GM12878 (cell line): Measurements from ENCODE around the gene MOK. TPM values are rescaled to one million over a fixed set of nuclear protein-coding genes. Genes with fewer than 3 reads are reported as not detected.

Source experiments
- ATAC-seq: fragments of 200-7000 bp; cut with Tn5 transposase; 3 replicates; pipeline ENCODE4 v1.9.1; 2020; ENCODE audit warnings: mild to moderate bottlenecking, moderate library complexity
- BruUV-seq: library from RNA; stranded (reverse); fragments of 400-500 nt; replicated peaks from 2 replicates; lab custom pipeline; 2021; lab: Mats Ljungman, UMichigan
- CTCF ChIA-PET: fragments of 300-600 bp; sonication (Branson Sonifier 250); formaldehyde crosslinking; extraction: SDS; loops from one replicate; lab custom pipeline; 2021; ENCODE audit warnings: inconsistent platforms; lab: Yijun Ruan, JAX
- POLR2A ChIA-PET: fragments of 350-600 bp; formaldehyde crosslinking; extraction: SDS; loops from one replicate; lab custom pipeline; 2021; ENCODE audit warnings: inconsistent platforms; lab: Charles Lee
- RAD21 ChIA-PET: fragments of 300-600 bp; sonication (Branson Sonifier 250); formaldehyde crosslinking; loops from one replicate; lab custom pipeline; 2023; ENCODE audit warnings: antibody characterized with exemption; ENCODE audit not compliant: unreplicated experiment; lab: Charles Lee
- SMC1A ChIA-PET: fragments of 300-600 bp; sonication (Branson Sonifier 250); formaldehyde crosslinking; loops from one replicate; lab custom pipeline; 2023; ENCODE audit not compliant: unreplicated experiment, uncharacterized antibody; lab: Charles Lee
- DNase-seq: peaks from one replicate; pipeline ENCODE4 v3.0.0-alpha.2; 2011; ENCODE audit warnings: low read depth, low spot score
- FAIRE-seq: peaks from 3 replicates; lab custom pipeline; 2011; peaks lifted over from hg19 to GRCh38; lab: Jason Lieb, UNC
- H2AFZ ChIP-seq: 2 replicates; pipeline ENCODE4 v1.6.0; 2011; ENCODE audit warnings: low read depth, low read length, control low read depth; ENCODE audit not compliant: control insufficient read depth
- H3K27ac ChIP-seq: 2 replicates; pipeline ENCODE4 v1.5.1; 2011; ENCODE audit warnings: control low read depth; ENCODE audit not compliant: control insufficient read depth, insufficient read depth
- H3K27me3 ChIP-seq, 2 experiments: replicated peaks in 1 of 2; 2 replicates each; pipeline versions ENCODE4 v1.6.0 to v1.6.1; 2011; ENCODE audit warnings: low read length in 1 of 2; ENCODE audit not compliant: control insufficient read depth in 2 of 2, insufficient read depth in 2 of 2
- H3K36me3 ChIP-seq, 2 experiments: 2 replicates each; pipeline ENCODE4 v1.5.1; 2011; ENCODE audit warnings: low read length in 1 of 2; ENCODE audit not compliant: control insufficient read depth in 2 of 2, insufficient read depth in 2 of 2
- H3K4me1 ChIP-seq: 2 replicates; pipeline ENCODE4 v1.6.1; 2011; ENCODE audit warnings: mild to moderate bottlenecking, low read length, moderate library complexity, mixed read lengths; ENCODE audit not compliant: control insufficient read depth, insufficient read depth
- H3K4me2 ChIP-seq: 2 replicates; pipeline ENCODE4 v1.6.0; 2011; ENCODE audit warnings: control low read depth; ENCODE audit not compliant: control insufficient read depth, insufficient read depth
- H3K4me3 ChIP-seq: fragments of 200-600 bp; sonication (generic); 2 replicates; pipeline ENCODE4 v1.5.1; 2016
- H3K79me2 ChIP-seq: 2 replicates; pipeline ENCODE4 v1.6.0; 2011; ENCODE audit warnings: low read length; ENCODE audit not compliant: control insufficient read depth, insufficient read depth
- H3K9ac ChIP-seq: 2 replicates; pipeline ENCODE4 v1.8.0; 2011; ENCODE audit warnings: low read length, control low read depth, mixed read lengths; ENCODE audit not compliant: control insufficient read depth, insufficient read depth
- H3K9me3 ChIP-seq: replicated peaks from 3 replicates; pipeline ENCODE4 v1.5.1; 2011; ENCODE audit warnings: mild to moderate bottlenecking, low read length; ENCODE audit not compliant: control insufficient read depth, insufficient read depth
- H4K20me1 ChIP-seq: 2 replicates; pipeline ENCODE4 v1.6.0; 2011; ENCODE audit not compliant: control insufficient read depth, insufficient read depth
- GABPA ChIP-seq: IDR thresholded peaks from 2 replicates; pipeline ENCODE4 v1.6.1; 2014; ENCODE audit warnings: antibody characterized with exemption, low read depth, mild to moderate bottlenecking, inconsistent platforms
- LARP7 ChIP-seq: fragments of 450-650 bp; IDR thresholded peaks from 2 replicates; pipeline ENCODE4 v1.6.1; 2017; ENCODE audit warnings: mild to moderate bottlenecking
- NBN ChIP-seq: fragments of 450-650 bp; IDR thresholded peaks from 2 replicates; pipeline ENCODE4 v1.6.1; 2016
- NFYA ChIP-seq: IDR thresholded peaks from 2 replicates; pipeline ENCODE4 v1.6.1; 2011; ENCODE audit warnings: low read depth, mild to moderate bottlenecking, low read length, improper control_type of control experiment, borderline replicate concordance
- RAD51 ChIP-seq: fragments of 450-650 bp; IDR thresholded peaks from 2 replicates; pipeline ENCODE4 v1.6.1; 2016; ENCODE audit warnings: moderate library complexity, mild to moderate bottlenecking, inconsistent platforms
- TBL1XR1 ChIP-seq: IDR thresholded peaks from 2 replicates; pipeline ENCODE4 v1.6.1; 2012; ENCODE audit warnings: low read depth, low read length, improper control_type of control experiment
- WGBS: methylation state at CpG from one replicate; pipeline ENCODE4 v1.1.6; 2016; ENCODE audit warnings: low lambda C conversion rate; ENCODE audit not compliant: insufficient replicate concordance, insufficient coverage; ENCODE audit errors: missing lambda C conversion rate; 5-methylcytosine and 5-hydroxymethylcytosine counted together
- in situ Hi-C: fragments of 300-500 bp; cut with MboI; formaldehyde crosslinking; loops from 9 replicates; pipeline ENCODE4 v1.14.3; 2018; ENCODE audit warnings: mixed read lengths
- intact Hi-C: fragments of 100-400 bp; cut with micrococcal nuclease; formaldehyde crosslinking; loops from one replicate; pipeline ENCODE4 v1.14.2; 2022; ENCODE audit not compliant: unreplicated experiment
- polyA plus RNA-seq, 11 experiments: library from polyadenylated mRNA; depleted of rRNA in 4 of 11; unstranded in 6 of 11; stranded (reverse) in 5 of 11; fragments of >200 nt; fragmentation: Nextera tagmentation in 4 of 11; fragmentation: Illumina TruSeq in 1 of 11; extraction: Ambion mirVana in 4 of 11; extraction: Trizol in 1 of 11; gene quantifications; 1 replicate in 1 of 11; 2 replicates in 10 of 11; pipeline versions ENCODE4 v1.2.1 to v1.2.3, GENCODE V29; 2011 to 2016; ENCODE audit warnings: inconsistent platforms in 2 of 11, missing spikeins in 2 of 11, low read depth in 1 of 11
- total RNA-seq, 4 experiments: library from RNA; depleted of rRNA in 3 of 4; stranded (reverse); fragments of >200 nt in 3 of 4; fragmentation: Illumina TruSeq in 1 of 4; extraction: Trizol in 1 of 4; gene quantifications; 2 replicates each; pipeline versions ENCODE4 v1.2.1 to v1.2.3, GENCODE V29; 2013 to 2021
- TF ChIP-seq, protein P1 (sequence below): fragments of 450-650 bp; IDR thresholded peaks from 2 replicates; pipeline ENCODE4 v1.6.1; 2017; ENCODE audit warnings: mild to moderate bottlenecking, moderate library complexity
- TF ChIP-seq, protein P2 (sequence below): fragments of 450-650 bp; IDR thresholded peaks from 2 replicates; pipeline ENCODE4 v1.6.1; 2017; ENCODE audit warnings: mild to moderate bottlenecking, moderate library complexity

The MOK gene
- total and polyA plus RNA-seq, 10 of the 15 experiments (the other 5 are each of a cell fraction or from before 2014, with no cell fraction given) = 0.10 to 3.0 (median 1.4) TPM

DNA sequence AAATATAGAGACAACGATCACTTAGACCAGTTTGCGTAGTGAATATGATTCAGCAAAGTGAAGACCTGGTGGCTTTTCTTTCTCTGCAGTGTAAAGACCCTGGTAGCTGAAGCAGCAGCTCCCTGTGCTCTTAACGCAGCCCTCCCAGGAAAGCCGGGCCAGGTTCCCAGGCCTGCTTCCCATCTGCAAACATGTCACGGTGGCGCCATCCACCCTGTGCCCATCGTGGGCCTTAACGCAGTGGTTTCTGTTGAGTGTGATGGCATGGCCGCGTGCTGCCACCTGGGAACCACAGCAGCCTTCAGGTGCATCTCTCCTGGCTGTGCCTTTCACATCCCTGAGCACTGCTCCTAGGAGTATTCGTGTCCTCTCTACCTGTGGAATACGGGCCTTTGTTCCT is 93.7 kb downstream of the MOK start (continued):
- TF ChIP-seq, protein P1, sequence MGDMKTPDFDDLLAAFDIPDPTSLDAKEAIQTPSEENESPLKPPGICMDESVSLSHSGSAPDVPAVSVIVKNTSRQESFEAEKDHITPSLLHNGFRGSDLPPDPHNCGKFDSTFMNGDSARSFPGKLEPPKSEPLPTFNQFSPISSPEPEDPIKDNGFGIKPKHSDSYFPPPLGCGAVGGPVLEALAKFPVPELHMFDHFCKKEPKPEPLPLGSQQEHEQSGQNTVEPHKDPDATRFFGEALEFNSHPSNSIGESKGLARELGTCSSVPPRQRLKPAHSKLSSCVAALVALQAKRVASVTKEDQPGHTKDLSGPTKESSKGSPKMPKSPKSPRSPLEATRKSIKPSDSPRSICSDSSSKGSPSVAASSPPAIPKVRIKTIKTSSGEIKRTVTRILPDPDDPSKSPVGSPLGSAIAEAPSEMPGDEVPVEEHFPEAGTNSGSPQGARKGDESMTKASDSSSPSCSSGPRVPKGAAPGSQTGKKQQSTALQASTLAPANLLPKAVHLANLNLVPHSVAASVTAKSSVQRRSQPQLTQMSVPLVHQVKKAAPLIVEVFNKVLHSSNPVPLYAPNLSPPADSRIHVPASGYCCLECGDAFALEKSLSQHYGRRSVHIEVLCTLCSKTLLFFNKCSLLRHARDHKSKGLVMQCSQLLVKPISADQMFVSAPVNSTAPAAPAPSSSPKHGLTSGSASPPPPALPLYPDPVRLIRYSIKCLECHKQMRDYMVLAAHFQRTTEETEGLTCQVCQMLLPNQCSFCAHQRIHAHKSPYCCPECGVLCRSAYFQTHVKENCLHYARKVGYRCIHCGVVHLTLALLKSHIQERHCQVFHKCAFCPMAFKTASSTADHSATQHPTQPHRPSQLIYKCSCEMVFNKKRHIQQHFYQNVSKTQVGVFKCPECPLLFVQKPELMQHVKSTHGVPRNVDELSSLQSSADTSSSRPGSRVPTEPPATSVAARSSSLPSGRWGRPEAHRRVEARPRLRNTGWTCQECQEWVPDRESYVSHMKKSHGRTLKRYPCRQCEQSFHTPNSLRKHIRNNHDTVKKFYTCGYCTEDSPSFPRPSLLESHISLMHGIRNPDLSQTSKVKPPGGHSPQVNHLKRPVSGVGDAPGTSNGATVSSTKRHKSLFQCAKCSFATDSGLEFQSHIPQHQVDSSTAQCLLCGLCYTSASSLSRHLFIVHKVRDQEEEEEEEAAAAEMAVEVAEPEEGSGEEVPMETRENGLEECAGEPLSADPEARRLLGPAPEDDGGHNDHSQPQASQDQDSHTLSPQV = no peak
- no peak for TF ChIP-seq RAD51
- TF ChIP-seq, all 136 proteins: peak for 0

DNA sequence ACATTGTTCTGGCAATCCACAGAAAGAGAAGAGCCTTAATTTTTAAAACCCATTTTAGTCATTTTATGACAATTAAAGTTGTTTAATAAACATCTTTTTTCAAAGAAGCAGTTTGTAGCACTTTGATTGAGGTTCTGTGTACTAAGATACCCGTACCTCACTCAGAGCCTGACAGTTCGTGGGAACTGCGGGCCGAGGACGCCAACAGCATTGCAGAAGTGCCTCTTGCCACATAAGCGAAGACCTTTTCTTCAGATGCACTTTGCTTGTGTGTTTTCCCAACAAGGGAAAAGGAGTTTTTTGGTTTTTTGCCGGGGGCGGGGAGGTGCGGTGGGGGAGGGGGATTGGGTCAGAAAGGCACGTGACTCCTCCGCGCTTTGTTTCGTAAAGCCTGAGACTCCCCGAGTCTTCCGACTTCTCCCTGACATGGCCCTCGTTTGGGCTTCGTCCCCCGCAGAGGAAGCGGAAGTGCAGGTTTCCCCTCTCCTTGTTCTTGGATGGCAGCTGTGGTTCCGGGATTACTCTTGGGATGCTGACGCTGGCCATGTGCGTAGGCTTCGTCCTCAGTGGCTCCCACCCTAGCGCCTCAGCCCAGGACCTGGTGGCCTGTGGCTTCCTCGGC is 94.4 kb downstream of the MOK start:
- Histone ChIP-seq H3K4me3 (no peak overlapping the region), H3K9me3 (no peaks in the 10 kb centered on the region), H2AFZ (no peak overlapping the region), H3K9ac (no peak overlapping the region), H3K27me3 (no peaks in the 10 kb centered on the region), H3K27ac (no peak overlapping the region), H3K4me1 (no peaks in the 10 kb centered on the region)
- no peak for FAIRE-seq
- in situ Hi-C loops = no loop called here
- ChIA-PET CTCF (interaction anchor here (0.8 kb wide), 1 partner anchor 440 kb away, joined by 3 read pairs; no protein-coding TSS in a partner anchor), RAD21 (no interaction called here), SMC1A (no interaction called here), POLR2A (no interaction called here)
- DNase-seq = no peak
- intact Hi-C loops = no loop called here
- no TSS peak for BruUV-seq
- ATAC-seq = no peak
- TF ChIP-seq NFYA = no peak
- TF ChIP-seq, protein P2, sequence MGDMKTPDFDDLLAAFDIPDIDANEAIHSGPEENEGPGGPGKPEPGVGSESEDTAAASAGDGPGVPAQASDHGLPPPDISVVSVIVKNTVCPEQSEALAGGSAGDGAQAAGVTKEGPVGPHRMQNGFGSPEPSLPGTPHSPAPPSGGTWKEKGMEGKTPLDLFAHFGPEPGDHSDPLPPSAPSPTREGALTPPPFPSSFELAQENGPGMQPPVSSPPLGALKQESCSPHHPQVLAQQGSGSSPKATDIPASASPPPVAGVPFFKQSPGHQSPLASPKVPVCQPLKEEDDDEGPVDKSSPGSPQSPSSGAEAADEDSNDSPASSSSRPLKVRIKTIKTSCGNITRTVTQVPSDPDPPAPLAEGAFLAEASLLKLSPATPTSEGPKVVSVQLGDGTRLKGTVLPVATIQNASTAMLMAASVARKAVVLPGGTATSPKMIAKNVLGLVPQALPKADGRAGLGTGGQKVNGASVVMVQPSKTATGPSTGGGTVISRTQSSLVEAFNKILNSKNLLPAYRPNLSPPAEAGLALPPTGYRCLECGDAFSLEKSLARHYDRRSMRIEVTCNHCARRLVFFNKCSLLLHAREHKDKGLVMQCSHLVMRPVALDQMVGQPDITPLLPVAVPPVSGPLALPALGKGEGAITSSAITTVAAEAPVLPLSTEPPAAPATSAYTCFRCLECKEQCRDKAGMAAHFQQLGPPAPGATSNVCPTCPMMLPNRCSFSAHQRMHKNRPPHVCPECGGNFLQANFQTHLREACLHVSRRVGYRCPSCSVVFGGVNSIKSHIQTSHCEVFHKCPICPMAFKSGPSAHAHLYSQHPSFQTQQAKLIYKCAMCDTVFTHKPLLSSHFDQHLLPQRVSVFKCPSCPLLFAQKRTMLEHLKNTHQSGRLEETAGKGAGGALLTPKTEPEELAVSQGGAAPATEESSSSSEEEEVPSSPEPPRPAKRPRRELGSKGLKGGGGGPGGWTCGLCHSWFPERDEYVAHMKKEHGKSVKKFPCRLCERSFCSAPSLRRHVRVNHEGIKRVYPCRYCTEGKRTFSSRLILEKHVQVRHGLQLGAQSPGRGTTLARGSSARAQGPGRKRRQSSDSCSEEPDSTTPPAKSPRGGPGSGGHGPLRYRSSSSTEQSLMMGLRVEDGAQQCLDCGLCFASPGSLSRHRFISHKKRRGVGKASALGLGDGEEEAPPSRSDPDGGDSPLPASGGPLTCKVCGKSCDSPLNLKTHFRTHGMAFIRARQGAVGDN = no peak
- TF ChIP-seq RAD51 = no peak
- TF ChIP-seq NBN = no peak
- no peak for TF ChIP-seq LARP7
- no peak for TF ChIP-seq TBL1XR1
- no peak for TF ChIP-seq GABPA
- TF ChIP-seq, all 136 proteins: peak for 0
- no peak overlapping the region for H3K4me2 ChIP-seq
- peaks cover 10 to 14% of the 10 kb centered on the region in 2 experiments; a peak in 3 of 4 replicates for H3K36me3 ChIP-seq
- 98% methylated on average over 25 of the region's 25 CpGs for WGBS
- no peaks in the 10 kb centered on the region for H3K79me2 ChIP-seq
- no peaks in the 10 kb centered on the region for H4K20me1 ChIP-seq
